ENCODE results near the gene PPP1R3D. TPM values are rescaled to one million over a fixed set of nuclear protein-coding genes. Genes with fewer than 3 reads are reported as not detected.

PPP1R3D gene
- total RNA-seq, 1 experiment from 2014 or later: 7.0 TPM

DNA sequence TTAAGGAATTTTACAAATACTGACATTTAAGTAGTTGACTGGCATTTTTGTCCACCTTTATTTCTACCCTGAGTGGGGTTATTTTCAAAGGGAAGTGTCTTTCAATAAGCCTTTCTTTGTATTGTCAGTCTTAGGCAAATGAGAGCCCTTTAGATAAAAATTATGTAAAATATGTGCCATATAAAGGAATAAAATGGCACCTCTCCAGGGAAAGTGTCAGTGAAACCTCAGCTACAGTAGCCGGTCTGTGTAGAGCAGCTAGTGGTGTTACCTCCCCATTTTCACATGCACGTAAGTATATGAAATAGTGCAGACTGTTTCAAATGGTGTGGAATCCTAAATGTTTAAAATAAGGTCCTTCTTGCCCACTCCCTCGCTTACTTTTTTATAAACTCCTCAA, 5.1 kb upstream of the PPP1R3D start:
- Histone ChIP-seq H3K9me3 (ENCODE audit: low read length) (no peaks in the 10 kb centered on the region), H3K9ac (ENCODE audit: low read length) (no peak overlapping the region)
- DNase-seq: no peak

DNA sequence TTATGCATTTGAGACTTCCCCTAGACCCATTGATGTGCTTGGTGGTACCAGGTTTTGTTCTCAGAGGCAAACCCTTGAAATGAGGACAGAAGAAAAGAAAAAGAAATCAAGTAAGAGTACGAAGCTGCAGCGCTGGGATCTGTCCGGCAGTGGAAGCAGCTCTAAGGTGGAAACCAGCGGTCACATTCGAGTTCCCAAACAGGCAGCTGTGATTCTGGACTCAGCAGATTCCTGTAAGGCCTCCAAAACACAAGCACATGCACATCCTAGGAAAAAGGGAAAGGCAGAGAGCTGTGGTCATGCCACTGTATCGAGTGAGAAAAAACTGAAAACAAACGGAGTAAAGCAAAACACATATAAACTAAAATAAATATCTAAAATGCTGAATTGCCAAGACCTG, 4.6 kb upstream of the PPP1R3D start:
- H3K36me3 ChIP-seq (ENCODE audit: insufficient read depth, low read length): peaks cover 24% of the 10 kb centered on the region; the same call in 1 of the 2 replicates
- no peaks in the 10 kb centered on the region for H3K27me3 ChIP-seq (ENCODE audit: low read length)
- no peak overlapping the region for H3K27ac ChIP-seq (ENCODE audit: low read length)
- H4K20me1 ChIP-seq (ENCODE audit: insufficient read depth, low read depth, low read length): no peaks in the 10 kb centered on the region
- H3K9ac ChIP-seq (ENCODE audit: low read length): no peak overlapping the region
- no peak for DNase-seq
- peak overlapping the region; percentile 18 for H3K4me2 ChIP-seq (ENCODE audit: low read depth, low read length, poor library complexity, severe bottlenecking)
- H3K79me2 ChIP-seq (ENCODE audit: low read length): peaks cover 21% of the 10 kb centered on the region
- H2AFZ ChIP-seq (ENCODE audit: low read length): no peak overlapping the region
- H3K9me2 ChIP-seq (replicated peaks; ENCODE audit: insufficient read depth, low read length): no peaks in the 10 kb centered on the region
- peaks cover 44% of the 10 kb centered on the region for H3K4me1 ChIP-seq (ENCODE audit: low read length)
- H3K9me3 ChIP-seq (ENCODE audit: low read length): no peaks in the 10 kb centered on the region
- H3K4me3 ChIP-seq (ENCODE audit: low read length): no peak overlapping the region

More for the DNA sequence above, 5.1 kb upstream of the PPP1R3D start:
- Histone ChIP-seq H2AFZ (ENCODE audit: low read length) (no peak overlapping the region), H3K4me1 (ENCODE audit: low read length) (peaks cover 44% of the 10 kb centered on the region), H3K36me3 (ENCODE audit: insufficient read depth, low read length) (peaks cover 24% of the 10 kb centered on the region; the same call in 1 of the 2 replicates), H3K27me3 (ENCODE audit: low read length) (no peaks in the 10 kb centered on the region), H3K27ac (ENCODE audit: low read length) (no peak overlapping the region), H3K79me2 (ENCODE audit: low read length) (peaks cover 21% of the 10 kb centered on the region), H3K9me2 (replicated peaks; ENCODE audit: insufficient read depth, low read length) (no peaks in the 10 kb centered on the region), H4K20me1 (ENCODE audit: insufficient read depth, low read depth, low read length) (no peaks in the 10 kb centered on the region), H3K4me2 (ENCODE audit: low read depth, low read length, poor library complexity, severe bottlenecking) (peak overlapping the region; percentile 18), H3K4me3 (ENCODE audit: low read length) (no peak overlapping the region)

DNA sequence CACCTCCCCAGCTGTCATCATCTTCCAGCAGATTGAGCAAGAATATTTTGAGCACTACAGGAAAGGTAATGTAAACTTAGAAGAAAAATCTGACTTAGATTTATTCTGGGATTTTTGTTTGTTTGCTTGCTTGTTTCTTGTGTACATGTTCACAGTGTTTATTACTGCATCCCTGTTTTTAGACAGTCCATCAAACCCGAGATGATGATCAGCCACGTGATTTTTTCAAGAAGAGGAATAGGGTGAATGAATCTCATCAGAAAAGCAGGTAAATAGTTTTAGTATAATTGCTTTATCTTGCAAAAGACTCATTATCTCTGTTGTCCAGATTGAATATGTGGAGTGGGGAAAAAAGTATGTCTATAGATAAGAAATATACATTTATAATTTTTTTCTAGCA, 2.1 kb upstream of the PPP1R3D start:
- peak overlapping the region; percentile 71; the same call in 1 of the 2 replicates for H3K4me3 ChIP-seq (ENCODE audit: low read length)
- no peaks in the 10 kb centered on the region for H3K9me2 ChIP-seq (replicated peaks; ENCODE audit: insufficient read depth, low read length)
- no peak overlapping the region for H2AFZ ChIP-seq (ENCODE audit: low read length)
- H3K27ac ChIP-seq (ENCODE audit: low read length): no peak overlapping the region
- H3K4me2 ChIP-seq (ENCODE audit: low read depth, low read length, poor library complexity, severe bottlenecking): peak overlapping the region; percentile 68
- H3K36me3 ChIP-seq (ENCODE audit: insufficient read depth, low read length): peaks cover 24% of the 10 kb centered on the region; the same call in 1 of the 2 replicates
- DNase-seq: no peak
- no peaks in the 10 kb centered on the region for H4K20me1 ChIP-seq (ENCODE audit: insufficient read depth, low read depth, low read length)
- H3K79me2 ChIP-seq (ENCODE audit: low read length): peaks cover 40% of the 10 kb centered on the region
- peak overlapping the region; percentile 80; the same call in 1 of the 2 replicates for H3K9ac ChIP-seq (ENCODE audit: low read length)
- peaks cover 49% of the 10 kb centered on the region for H3K4me1 ChIP-seq (ENCODE audit: low read length)
- no peaks in the 10 kb centered on the region for H3K27me3 ChIP-seq (ENCODE audit: low read length)
- H3K9me3 ChIP-seq (ENCODE audit: low read length): no peaks in the 10 kb centered on the region

DNA sequence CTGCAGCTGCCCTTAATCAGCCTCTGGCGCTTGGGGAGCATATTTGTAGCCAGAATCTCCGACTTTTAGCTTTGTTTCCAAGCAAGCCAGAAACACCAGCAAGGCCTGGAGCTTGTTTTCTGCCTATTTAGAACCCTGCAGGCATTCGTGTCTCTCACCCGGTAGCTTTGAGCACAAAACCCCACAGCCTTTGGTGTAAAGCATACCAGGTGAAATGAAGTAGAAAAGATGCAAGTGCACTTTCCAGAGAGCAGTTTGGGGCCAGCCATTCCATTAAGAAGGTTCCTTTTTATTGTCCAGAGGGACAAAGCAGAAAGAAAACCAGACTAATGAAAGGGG, 820 bp upstream of the PPP1R3D start:
- peaks cover 43% of the 10 kb centered on the region for H3K79me2 ChIP-seq (ENCODE audit: low read length)
- no peak for DNase-seq
- H4K20me1 ChIP-seq (ENCODE audit: insufficient read depth, low read depth, low read length): no peaks in the 10 kb centered on the region
- no peaks in the 10 kb centered on the region for H3K27me3 ChIP-seq (ENCODE audit: low read length)
- H2AFZ ChIP-seq (ENCODE audit: low read length): peak overlapping the region; percentile 73; the same call in 1 of the 2 replicates
- H3K36me3 ChIP-seq (ENCODE audit: insufficient read depth, low read length): peaks cover 24% of the 10 kb centered on the region; the same call in 1 of the 2 replicates
- H3K27ac ChIP-seq (ENCODE audit: low read length): peak overlapping the region; percentile 80
- no peaks in the 10 kb centered on the region for H3K9me3 ChIP-seq (ENCODE audit: low read length)
- peak overlapping the region; percentile 80 for H3K9ac ChIP-seq (ENCODE audit: low read length)
- peak overlapping the region; percentile 68 for H3K4me2 ChIP-seq (ENCODE audit: low read depth, low read length, poor library complexity, severe bottlenecking)
- peaks cover 52% of the 10 kb centered on the region for H3K4me1 ChIP-seq (ENCODE audit: low read length)
- H3K9me2 ChIP-seq (replicated peaks; ENCODE audit: insufficient read depth, low read length): no peaks in the 10 kb centered on the region
- H3K4me3 ChIP-seq (ENCODE audit: low read length): peak overlapping the region; percentile 71

DNA sequence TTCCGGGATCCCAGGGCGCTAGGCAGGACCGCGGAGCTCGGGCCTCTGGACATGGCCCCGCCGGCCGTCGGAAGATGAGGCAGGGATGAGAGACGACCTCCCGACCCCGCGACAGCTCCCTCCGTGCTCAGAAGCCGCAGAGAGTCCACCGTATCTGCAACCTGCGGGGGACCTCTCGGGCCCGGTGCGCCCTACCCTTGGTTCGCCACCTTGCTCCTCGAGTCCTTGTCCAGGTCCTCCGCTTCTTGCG, 301 bp downstream of the PPP1R3D start:
- Histone ChIP-seq H3K4me1 (ENCODE audit: low read length) (peaks cover 43% of the 10 kb centered on the region), H3K9ac (ENCODE audit: low read length) (peak overlapping the region; percentile 79), H3K27ac (ENCODE audit: low read length) (no peak overlapping the region; the same call in 1 of the 2 replicates), H3K4me2 (ENCODE audit: low read depth, low read length, poor library complexity, severe bottlenecking) (peak overlapping the region; percentile 68), H3K4me3 (ENCODE audit: low read length) (peak overlapping the region; percentile 71), H3K79me2 (ENCODE audit: low read length) (peaks cover 43% of the 10 kb centered on the region), H3K36me3 (ENCODE audit: insufficient read depth, low read length) (peaks cover 24% of the 10 kb centered on the region; the same call in 1 of the 2 replicates), H3K27me3 (ENCODE audit: low read length) (no peaks in the 10 kb centered on the region), H3K9me2 (replicated peaks; ENCODE audit: insufficient read depth, low read length) (no peaks in the 10 kb centered on the region), H4K20me1 (ENCODE audit: insufficient read depth, low read depth, low read length) (no peaks in the 10 kb centered on the region), H2AFZ (ENCODE audit: low read length) (peak overlapping the region; percentile 98), H3K9me3 (ENCODE audit: low read length) (no peaks in the 10 kb centered on the region)
- DNase-seq: no peak

DNA sequence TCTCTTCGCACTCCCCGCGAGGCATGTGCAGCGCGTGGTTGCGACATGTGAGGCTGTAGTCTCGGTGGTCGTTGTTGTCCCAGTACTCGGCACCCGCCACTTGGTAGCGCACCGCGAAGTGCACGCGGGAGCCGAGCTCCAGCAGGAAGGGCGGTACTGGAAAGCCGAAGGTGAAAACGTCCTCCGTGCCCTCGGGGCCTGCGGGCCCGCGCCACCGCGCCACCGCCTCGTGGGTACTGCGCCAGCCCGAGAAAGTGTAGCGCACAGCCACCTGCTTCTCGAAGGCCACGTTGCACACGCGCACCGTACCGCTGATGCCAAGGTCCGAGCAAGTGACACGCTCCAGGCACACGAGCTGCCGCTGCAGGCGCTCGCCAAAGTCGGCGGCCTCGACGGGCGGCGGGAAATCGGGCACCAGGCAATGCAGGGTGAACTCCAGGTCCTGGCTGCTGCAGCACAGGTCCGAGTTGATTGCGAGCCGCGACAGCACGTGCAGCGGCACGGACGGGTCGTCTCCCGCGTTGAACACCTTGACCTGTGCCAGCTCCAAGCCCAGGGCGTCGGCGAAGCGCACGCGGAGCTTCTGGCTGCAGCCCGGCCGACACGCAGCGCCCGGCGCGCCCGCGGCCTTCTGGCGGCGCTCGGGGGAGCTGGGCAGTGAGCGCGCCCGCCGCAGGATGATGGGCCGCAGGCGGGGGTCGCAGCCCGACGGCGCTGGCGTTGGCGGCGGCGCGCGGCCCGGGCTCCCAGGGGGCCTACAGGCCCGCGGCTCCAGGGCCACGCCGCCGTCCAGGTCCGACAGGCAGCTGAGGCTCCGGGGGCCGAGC, 840 bp downstream of the PPP1R3D start:
- Histone ChIP-seq H2AFZ (ENCODE audit: low read length) (peak overlapping the region; percentile 98), H3K79me2 (ENCODE audit: low read length) (peaks cover 43% of the 10 kb centered on the region), H3K27me3 (ENCODE audit: low read length) (no peaks in the 10 kb centered on the region), H3K9me3 (ENCODE audit: low read length) (no peaks in the 10 kb centered on the region), H4K20me1 (ENCODE audit: insufficient read depth, low read depth, low read length) (no peaks in the 10 kb centered on the region), H3K4me1 (ENCODE audit: low read length) (peaks cover 38% of the 10 kb centered on the region), H3K27ac (ENCODE audit: low read length) (no peak overlapping the region), H3K9ac (ENCODE audit: low read length) (peak overlapping the region; percentile 79), H3K4me2 (ENCODE audit: low read depth, low read length, poor library complexity, severe bottlenecking) (peak overlapping the region; percentile 68), H3K9me2 (replicated peaks; ENCODE audit: insufficient read depth, low read length) (no peaks in the 10 kb centered on the region), H3K4me3 (ENCODE audit: low read length) (peak overlapping the region; percentile 71), H3K36me3 (ENCODE audit: insufficient read depth, low read length) (peaks cover 23% of the 10 kb centered on the region; the same call in 1 of the 2 replicates)
- no peak for DNase-seq

DNA sequence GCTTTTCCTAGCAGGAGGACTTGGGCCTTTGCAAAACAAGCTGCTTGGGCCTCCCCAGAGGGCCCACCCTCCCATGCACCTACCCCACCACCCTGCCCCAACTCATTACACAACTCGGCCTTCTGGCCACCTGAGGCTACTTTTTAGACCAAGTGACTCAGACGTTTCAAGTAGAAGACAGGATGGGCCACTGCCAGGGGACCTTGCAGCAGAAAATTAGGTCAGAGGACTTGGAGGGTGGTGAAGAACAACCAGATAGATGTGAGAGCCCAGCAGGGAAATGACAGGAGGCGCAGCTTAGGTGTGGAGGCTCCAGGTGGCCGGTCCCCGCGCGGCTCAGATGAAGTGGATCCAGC, 1.4 kb downstream of the PPP1R3D start:
- Histone ChIP-seq H4K20me1 (ENCODE audit: insufficient read depth, low read depth, low read length) (no peaks in the 10 kb centered on the region), H3K4me3 (ENCODE audit: low read length) (peak overlapping the region; percentile 71; the same call in 1 of the 2 replicates), H2AFZ (ENCODE audit: low read length) (no peak overlapping the region), H3K4me2 (ENCODE audit: low read depth, low read length, poor library complexity, severe bottlenecking) (peak overlapping the region; percentile 68), H3K27me3 (ENCODE audit: low read length) (no peaks in the 10 kb centered on the region), H3K36me3 (ENCODE audit: insufficient read depth, low read length) (peaks cover 17% of the 10 kb centered on the region; the same call in 1 of the 2 replicates), H3K27ac (ENCODE audit: low read length) (no peak overlapping the region), H3K79me2 (ENCODE audit: low read length) (peaks cover 38% of the 10 kb centered on the region), H3K9me3 (ENCODE audit: low read length) (no peaks in the 10 kb centered on the region), H3K9ac (ENCODE audit: low read length) (no peak overlapping the region), H3K4me1 (ENCODE audit: low read length) (peaks cover 34% of the 10 kb centered on the region), H3K9me2 (replicated peaks; ENCODE audit: insufficient read depth, low read length) (no peaks in the 10 kb centered on the region)
- no peak for DNase-seq

DNA sequence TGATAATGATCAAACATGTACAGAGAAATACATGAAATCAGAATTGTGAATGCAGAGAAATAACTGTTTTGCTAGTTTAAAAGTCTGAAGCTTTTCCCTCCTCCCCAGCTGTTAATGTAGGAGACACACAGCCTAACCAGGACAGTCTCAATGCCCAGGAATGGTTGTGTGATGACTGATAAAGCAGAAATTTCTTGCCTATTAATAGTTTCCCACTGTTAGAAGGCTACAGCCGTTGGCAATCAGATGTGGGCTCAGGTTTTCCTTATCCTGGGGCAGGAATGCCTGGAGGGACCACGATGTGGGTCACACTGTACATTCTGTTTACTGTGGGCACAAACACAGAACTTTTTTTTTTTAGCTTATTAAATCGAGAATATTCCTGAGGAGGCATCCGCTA, 1.9 kb downstream of the PPP1R3D start:
- Histone ChIP-seq H3K79me2 (ENCODE audit: low read length) (peaks cover 38% of the 10 kb centered on the region), H3K4me3 (ENCODE audit: low read length) (peak overlapping the region; percentile 71; the same call in 1 of the 2 replicates), H3K9me2 (replicated peaks; ENCODE audit: insufficient read depth, low read length) (no peaks in the 10 kb centered on the region), H2AFZ (ENCODE audit: low read length) (no peak overlapping the region), H3K27ac (ENCODE audit: low read length) (no peak overlapping the region), H3K4me2 (ENCODE audit: low read depth, low read length, poor library complexity, severe bottlenecking) (peak overlapping the region; percentile 68), H3K4me1 (ENCODE audit: low read length) (peaks cover 34% of the 10 kb centered on the region), H3K9ac (ENCODE audit: low read length) (peak overlapping the region; percentile 7; the same call in 1 of the 2 replicates), H3K27me3 (ENCODE audit: low read length) (no peaks in the 10 kb centered on the region), H3K9me3 (ENCODE audit: low read length) (no peaks in the 10 kb centered on the region), H4K20me1 (ENCODE audit: insufficient read depth, low read depth, low read length) (no peaks in the 10 kb centered on the region), H3K36me3 (ENCODE audit: insufficient read depth, low read length) (peaks cover 12% of the 10 kb centered on the region; the same call in 1 of the 2 replicates)
- no peak for DNase-seq

Measured in Karpas-422 (cell line).